Gastroesophageal sphincter (tissue), 3 donors: ENCODE results near the gene SLC1A2.

Experiments used
- CTCF ChIP-seq, 4 experiments: fragments of 200-600 bp in 2 of 4; fragments of 450-650 bp in 2 of 4; sonication (generic) in 1 of 4; IDR thresholded peaks; one replicate each; pipeline ENCODE4 v1.5.1; 2017 to 2019; ENCODE audit warnings: antibody characterized with exemption in 4 of 4, mild to moderate bottlenecking in 2 of 4, moderate library complexity in 2 of 4
- POLR2A ChIP-seq, 2 donors: fragments of 450-650 bp; IDR thresholded peaks; one replicate each; pipeline ENCODE4 v1.6.1; 2017; ENCODE audit warnings: antibody characterized with exemption in 2 of 2, mild to moderate bottlenecking in 2 of 2, moderate library complexity in 1 of 2

- TF ChIP-seq CTCF (IDR thresholded peaks at IDR 0.05) = no peak
- no peak for TF ChIP-seq POLR2A (IDR thresholded peaks at IDR 0.05)
These were observed 88.4 kb downstream of the SLC1A2 start for GRCh38 chr11:35330931-35331330.
